Endothelial cell of umbilical vein (primary cell): ENCODE measurements around the gene TDRD3. TPM values are rescaled to one million over a fixed set of nuclear protein-coding genes. Genes with fewer than 3 reads are reported as not detected.

Experiments used
- BruUV-seq: library from RNA; stranded (reverse); fragments of 400-500 nt; replicated peaks from 2 replicates; lab custom pipeline; 2021; lab: Mats Ljungman, UMichigan
- CTCF ChIA-PET: fragments of 300-600, 350-600 bp; sonication (Branson Sonifier 250); formaldehyde crosslinking; loops from one replicate; lab custom pipeline; 2021; ENCODE audit warnings: antibody characterized with exemption, inconsistent platforms; lab: Charles Lee
- POLR2A ChIA-PET: fragments of 300-600, 350-600 bp; sonication (Branson Sonifier 250); formaldehyde crosslinking; loops from one replicate; lab custom pipeline; 2021; ENCODE audit warnings: antibody characterized with exemption, inconsistent platforms; lab: Charles Lee
- DNase-seq: peaks from one replicate; pipeline ENCODE4 v3.0.0-alpha.2; 2011; ENCODE audit warnings: low read depth, low spot score
- FAIRE-seq: peaks from 2 replicates; lab custom pipeline; 2011; peaks lifted over from hg19 to GRCh38; lab: Jason Lieb, UNC
- H2AFZ ChIP-seq: 2 replicates; pipeline ENCODE4 v1.6.0; 2012; ENCODE audit warnings: low read depth, low read length, control low read depth, inconsistent platforms
- H3K27ac ChIP-seq: 2 replicates; pipeline ENCODE4 v1.5.1; 2011; ENCODE audit warnings: low read depth, mild to moderate bottlenecking, control low read depth, low read length, moderate library complexity; ENCODE audit not compliant: insufficient read depth
- H3K27me3 ChIP-seq, 2 experiments: 2 replicates each; pipeline versions ENCODE4 v1.6.0 to v1.6.1; 2011; ENCODE audit warnings: low read length in 2 of 2, mixed read lengths in 1 of 2; ENCODE audit not compliant: control insufficient read depth in 2 of 2, insufficient read depth in 2 of 2
- H3K36me3 ChIP-seq, 2 experiments: 2 replicates in 1 of 2; 3 replicates in 1 of 2; pipeline ENCODE4 v1.5.1; 2011; ENCODE audit warnings: low read length in 2 of 2, mild to moderate bottlenecking in 1 of 2, moderate library complexity in 1 of 2; ENCODE audit not compliant: control insufficient read depth in 2 of 2, insufficient read depth in 2 of 2; ENCODE audit errors: extremely low read depth in 1 of 2
- H3K4me1 ChIP-seq: 3 replicates; pipeline ENCODE4 v1.5.1; 2011; ENCODE audit warnings: mild to moderate bottlenecking, low read length; ENCODE audit not compliant: control insufficient read depth, insufficient read depth; ENCODE audit errors: extremely low read depth
- H3K4me2 ChIP-seq: 2 replicates; pipeline ENCODE4 v1.6.1; 2011; ENCODE audit warnings: low read length, control low read depth, mixed read lengths; ENCODE audit not compliant: insufficient read depth
- H3K4me3 ChIP-seq, 3 experiments: fragments of 200-600 bp in 1 of 3; sonication (generic), shearing (Covaris generic) in 1 of 3; replicated peaks in 1 of 3; 2 replicates each; pipeline ENCODE4 v1.5.1; 2011 to 2016; ENCODE audit warnings: control low read depth in 3 of 3, low read length in 3 of 3, mild to moderate bottlenecking in 2 of 3, inconsistent platforms in 1 of 3, low read depth in 1 of 3, moderate library complexity in 1 of 3; ENCODE audit not compliant: insufficient read depth in 1 of 3
- H3K79me2 ChIP-seq: 2 replicates; pipeline ENCODE4 v1.6.0; 2012; ENCODE audit warnings: low read length, inconsistent platforms; ENCODE audit not compliant: control insufficient read depth, insufficient read depth
- H3K9ac ChIP-seq: replicated peaks from 2 replicates; pipeline ENCODE3; 2011; ENCODE audit warnings: low read length, control low read depth; ENCODE audit not compliant: insufficient read depth; ENCODE audit errors: extremely low read depth
- H3K9me1 ChIP-seq: replicated peaks from 3 replicates; pipeline ENCODE4 v1.6.0; 2011; ENCODE audit warnings: mild to moderate bottlenecking, low read length; ENCODE audit not compliant: control insufficient read depth, insufficient read depth; ENCODE audit errors: extremely low read depth
- H3K9me3 ChIP-seq: replicated peaks from 2 replicates; pipeline ENCODE4 v1.5.1; 2012; ENCODE audit warnings: low read length, inconsistent platforms; ENCODE audit not compliant: control insufficient read depth, insufficient read depth
- H4K20me1 ChIP-seq: replicated peaks from 2 replicates; pipeline ENCODE3; 2011; ENCODE audit warnings: mild to moderate bottlenecking, low read length; ENCODE audit not compliant: control insufficient read depth, insufficient read depth; ENCODE audit errors: extremely low read depth
- EZH2 ChIP-seq: IDR thresholded peaks from 2 replicates; pipeline ENCODE4 v1.6.1; 2012; ENCODE audit warnings: borderline replicate concordance, low read depth, mild to moderate bottlenecking, moderate library complexity, low read length, inconsistent platforms; ENCODE audit not compliant: severe bottlenecking
- FOS ChIP-seq: IDR thresholded peaks from 2 replicates; pipeline ENCODE4 v1.6.1; 2011; ENCODE audit warnings: mild to moderate bottlenecking, low read length, moderate library complexity, borderline replicate concordance; ENCODE audit not compliant: insufficient read depth
- GATA2 ChIP-seq: IDR thresholded peaks from 2 replicates; pipeline ENCODE4 v1.7.0; 2011; ENCODE audit warnings: low read depth, mild to moderate bottlenecking, moderate library complexity, mixed read lengths, low read length; ENCODE audit not compliant: insufficient read length, insufficient read depth
- JUN ChIP-seq: IDR thresholded peaks from 2 replicates; pipeline ENCODE4 v1.6.1; 2011; ENCODE audit warnings: borderline replicate concordance, low read depth; ENCODE audit not compliant: insufficient read length, insufficient read depth
- MAX ChIP-seq: IDR thresholded peaks from 2 replicates; pipeline ENCODE4 v1.6.1; 2011; ENCODE audit not compliant: insufficient read depth, insufficient read length
- MYC ChIP-seq: IDR thresholded peaks from one replicate; pipeline ENCODE4 v1.6.1; 2011; ENCODE audit warnings: mild to moderate bottlenecking, low read depth, low read length
- POLR2A ChIP-seq: IDR thresholded peaks from 2 replicates; pipeline ENCODE4 v1.6.1; 2012; ENCODE audit warnings: low read depth, mild to moderate bottlenecking, control low read depth, low read length
- POLR2AphosphoS5 ChIP-seq: IDR thresholded peaks from 2 replicates; pipeline ENCODE4 v1.6.1; 2012; ENCODE audit warnings: low read depth, mild to moderate bottlenecking, control low read depth, low read length, moderate library complexity; ENCODE audit not compliant: insufficient read depth
- dilution Hi-C: fragments of 300-500 bp; cut with MboI; formaldehyde crosslinking; loops from one replicate; pipeline ENCODE4 v1.15.0; 2019; ENCODE audit warnings: low sequenced_read_pairs; ENCODE audit not compliant: extremely low pct_ligation_motif_present
- intact Hi-C: fragments of 100-400 bp; cut with micrococcal nuclease; formaldehyde crosslinking; loops from one replicate; pipeline ENCODE4 v1.10.0; 2022
- polyA plus RNA-seq, 4 experiments: library from polyadenylated mRNA; depleted of rRNA in 3 of 4; stranded (reverse) in 3 of 4; unstranded in 1 of 4; fragments of >200 nt; gene quantifications; 2 replicates each; pipeline versions ENCODE4 v1.2.1 to v1.2.3, GENCODE V29; 2011 to 2012; ENCODE audit warnings: missing spikeins in 1 of 4
- total RNA-seq: library from RNA; stranded (reverse); gene quantifications from 2 replicates; pipeline ENCODE4 v1.2.3, GENCODE V29; 2021
- TF ChIP-seq, protein P1 (sequence below), 2 donors: IDR thresholded peaks; 1 replicate in 1 of 2; 2 replicates in 1 of 2; pipeline ENCODE4 v1.5.1; 2011; ENCODE audit warnings: low read length in 2 of 2, mild to moderate bottlenecking in 2 of 2, moderate library complexity in 2 of 2, control low read depth in 1 of 2, inconsistent platforms in 1 of 2, low read depth in 1 of 2; ENCODE audit not compliant: insufficient read depth in 1 of 2; ENCODE audit errors: extremely low read depth in 1 of 2

The TDRD3 gene
- total and polyA plus RNA-seq, 2 donors (not counting 3 experiments of a cell fraction or from before 2014, with no cell fraction given) = 3.0 to 16.3 TPM

- peak overlapping the region; percentile 64 for H2AFZ ChIP-seq
- ChIA-PET POLR2A (no interaction called here), CTCF (interaction anchor here (1.0 to 1.8 kb wide), 5 partner anchors 12 to 108 kb away, joined by 3 to 5 read pairs (median 4); no protein-coding TSS in a partner anchor)
- no peaks in the 10 kb centered on the region for H3K36me3 ChIP-seq
- dilution Hi-C loops (no loop called here), intact Hi-C loops (loop anchor here (2.0 kb wide), 1 partner anchor 113 kb away; the partner anchor contains the start of gene TDRD3)
- peak overlapping the region; percentile 34 for H3K9ac ChIP-seq
- peak; percentile 97 for TF ChIP-seq GATA2
- no peak for TF ChIP-seq POLR2AphosphoS5
- peak; percentile 74 for TF ChIP-seq JUN
- TF ChIP-seq POLR2A = no peak
- TF ChIP-seq MAX = no peak
- TF ChIP-seq FOS = peak; percentile 59
- TF ChIP-seq EZH2 = no peak
- TF ChIP-seq MYC = no peak
- TF ChIP-seq, protein P1, sequence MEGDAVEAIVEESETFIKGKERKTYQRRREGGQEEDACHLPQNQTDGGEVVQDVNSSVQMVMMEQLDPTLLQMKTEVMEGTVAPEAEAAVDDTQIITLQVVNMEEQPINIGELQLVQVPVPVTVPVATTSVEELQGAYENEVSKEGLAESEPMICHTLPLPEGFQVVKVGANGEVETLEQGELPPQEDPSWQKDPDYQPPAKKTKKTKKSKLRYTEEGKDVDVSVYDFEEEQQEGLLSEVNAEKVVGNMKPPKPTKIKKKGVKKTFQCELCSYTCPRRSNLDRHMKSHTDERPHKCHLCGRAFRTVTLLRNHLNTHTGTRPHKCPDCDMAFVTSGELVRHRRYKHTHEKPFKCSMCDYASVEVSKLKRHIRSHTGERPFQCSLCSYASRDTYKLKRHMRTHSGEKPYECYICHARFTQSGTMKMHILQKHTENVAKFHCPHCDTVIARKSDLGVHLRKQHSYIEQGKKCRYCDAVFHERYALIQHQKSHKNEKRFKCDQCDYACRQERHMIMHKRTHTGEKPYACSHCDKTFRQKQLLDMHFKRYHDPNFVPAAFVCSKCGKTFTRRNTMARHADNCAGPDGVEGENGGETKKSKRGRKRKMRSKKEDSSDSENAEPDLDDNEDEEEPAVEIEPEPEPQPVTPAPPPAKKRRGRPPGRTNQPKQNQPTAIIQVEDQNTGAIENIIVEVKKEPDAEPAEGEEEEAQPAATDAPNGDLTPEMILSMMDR (IDR thresholded peaks at IDR 0.05; ENCODE audit: extremely low read depth in 1 of 2, insufficient read depth in 1 of 2, low read depth in 1 of 2, low read length in 2 of 2) = no peak
- peaks cover 18% of the 10 kb centered on the region for H3K4me1 ChIP-seq
- no peaks in the 10 kb centered on the region for H3K79me2 ChIP-seq
- no peak overlapping the region for H3K4me3 ChIP-seq
- H3K9me1 ChIP-seq = no peaks in the 10 kb centered on the region
- H3K9me3 ChIP-seq = no peaks in the 10 kb centered on the region
- TSS peak; percentile 55 for BruUV-seq
- H3K27me3 ChIP-seq = no peaks in the 10 kb centered on the region
- H4K20me1 ChIP-seq = no peaks in the 10 kb centered on the region
- peak overlapping the region; percentile 80 for H3K27ac ChIP-seq
- FAIRE-seq = peak; percentile 75
- DNase-seq = peak; percentile 68
- H3K4me2 ChIP-seq = peak overlapping the region; percentile 85
Measured at GRCh38 chr13:60509601-60510386, 112.8 kb downstream of the TDRD3 start.
